RWPE2 (cell line): ENCODE results near the gene TIFAB.

Experiments
- ATAC-seq: fragments of 200-7000 bp; cut with Tn5 transposase; 3 replicates; pipeline ENCODE4 v1.9.1; 2021; ENCODE audit warnings: low read depth
- DNase-seq: peaks from one replicate; pipeline ENCODE4 v3.0.0-alpha.2; 2020; ENCODE audit warnings: low spot score
- H3K27ac ChIP-seq: fragments of 450-650 bp; 2 replicates; pipeline ENCODE4 v1.5.1; 2017; ENCODE audit warnings: mild to moderate bottlenecking; ENCODE audit not compliant: poor library complexity, severe bottlenecking
- H3K27me3 ChIP-seq: fragments of 250-450 bp; sonication (Bioruptor Pico); 2 replicates; pipeline ENCODE4 v1.5.1; 2021; ENCODE audit warnings: mild to moderate bottlenecking, moderate library complexity; ENCODE audit not compliant: insufficient read depth, poor library complexity, severe bottlenecking
- H3K36me3 ChIP-seq: fragments of 250-450 bp; sonication (Bioruptor Pico); 2 replicates; pipeline ENCODE4 v1.5.1; 2020; ENCODE audit warnings: low read depth, mild to moderate bottlenecking, moderate library complexity
- H3K4me1 ChIP-seq: fragments of 250-450 bp; sonication (Bioruptor Pico); 2 replicates; pipeline ENCODE4 v1.5.1; 2021; ENCODE audit warnings: mild to moderate bottlenecking, moderate library complexity; ENCODE audit not compliant: insufficient read depth, poor library complexity, severe bottlenecking
- H3K4me3 ChIP-seq: fragments of 250-450 bp; sonication (Bioruptor Pico); 2 replicates; pipeline ENCODE4 v1.5.1; 2021; ENCODE audit warnings: mild to moderate bottlenecking, moderate library complexity; ENCODE audit not compliant: severe bottlenecking
- H3K9me3 ChIP-seq: fragments of 250-450 bp; sonication (Bioruptor Pico); 2 replicates; pipeline ENCODE4 v1.5.1; 2021; ENCODE audit warnings: mild to moderate bottlenecking, moderate library complexity; ENCODE audit not compliant: severe bottlenecking
- TF ChIP-seq, protein P1 (sequence below): fragments of 450-650 bp; IDR thresholded peaks from one replicate; pipeline ENCODE4 v1.5.1; 2017; ENCODE audit warnings: mild to moderate bottlenecking, moderate library complexity; ENCODE audit not compliant: poor library complexity, severe bottlenecking

TIFAB gene

DNA sequence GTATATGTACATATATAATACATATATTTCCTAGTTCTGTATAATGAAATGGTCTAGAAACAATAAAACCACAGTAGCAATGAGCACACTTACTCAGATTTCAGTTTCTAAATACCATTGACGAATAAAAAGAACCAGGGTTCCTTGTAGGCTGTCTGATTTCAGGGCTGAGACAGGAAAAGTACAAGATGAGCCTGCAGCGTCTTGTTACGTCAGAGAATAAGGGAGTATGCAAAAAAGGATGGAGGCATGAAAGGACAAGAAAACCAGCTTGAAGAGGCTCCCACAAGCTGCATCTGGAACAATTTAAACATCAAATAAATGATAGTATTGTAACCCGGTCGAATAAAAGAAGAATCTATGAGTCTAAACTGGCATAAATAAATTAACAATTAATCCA lies 17.8 kb upstream of the TIFAB start:
- no peaks in the 10 kb centered on the region for H3K36me3 ChIP-seq
- no peaks in the 10 kb centered on the region for H3K9me3 ChIP-seq
- TF ChIP-seq, protein P1, sequence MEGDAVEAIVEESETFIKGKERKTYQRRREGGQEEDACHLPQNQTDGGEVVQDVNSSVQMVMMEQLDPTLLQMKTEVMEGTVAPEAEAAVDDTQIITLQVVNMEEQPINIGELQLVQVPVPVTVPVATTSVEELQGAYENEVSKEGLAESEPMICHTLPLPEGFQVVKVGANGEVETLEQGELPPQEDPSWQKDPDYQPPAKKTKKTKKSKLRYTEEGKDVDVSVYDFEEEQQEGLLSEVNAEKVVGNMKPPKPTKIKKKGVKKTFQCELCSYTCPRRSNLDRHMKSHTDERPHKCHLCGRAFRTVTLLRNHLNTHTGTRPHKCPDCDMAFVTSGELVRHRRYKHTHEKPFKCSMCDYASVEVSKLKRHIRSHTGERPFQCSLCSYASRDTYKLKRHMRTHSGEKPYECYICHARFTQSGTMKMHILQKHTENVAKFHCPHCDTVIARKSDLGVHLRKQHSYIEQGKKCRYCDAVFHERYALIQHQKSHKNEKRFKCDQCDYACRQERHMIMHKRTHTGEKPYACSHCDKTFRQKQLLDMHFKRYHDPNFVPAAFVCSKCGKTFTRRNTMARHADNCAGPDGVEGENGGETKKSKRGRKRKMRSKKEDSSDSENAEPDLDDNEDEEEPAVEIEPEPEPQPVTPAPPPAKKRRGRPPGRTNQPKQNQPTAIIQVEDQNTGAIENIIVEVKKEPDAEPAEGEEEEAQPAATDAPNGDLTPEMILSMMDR = no peak
- no peak for DNase-seq
- no peak overlapping the region for H3K27ac ChIP-seq
- no peaks in the 10 kb centered on the region for H3K4me1 ChIP-seq
- ATAC-seq = no peak
- no peaks in the 10 kb centered on the region for H3K27me3 ChIP-seq
- H3K4me3 ChIP-seq = no peak overlapping the region

DNA sequence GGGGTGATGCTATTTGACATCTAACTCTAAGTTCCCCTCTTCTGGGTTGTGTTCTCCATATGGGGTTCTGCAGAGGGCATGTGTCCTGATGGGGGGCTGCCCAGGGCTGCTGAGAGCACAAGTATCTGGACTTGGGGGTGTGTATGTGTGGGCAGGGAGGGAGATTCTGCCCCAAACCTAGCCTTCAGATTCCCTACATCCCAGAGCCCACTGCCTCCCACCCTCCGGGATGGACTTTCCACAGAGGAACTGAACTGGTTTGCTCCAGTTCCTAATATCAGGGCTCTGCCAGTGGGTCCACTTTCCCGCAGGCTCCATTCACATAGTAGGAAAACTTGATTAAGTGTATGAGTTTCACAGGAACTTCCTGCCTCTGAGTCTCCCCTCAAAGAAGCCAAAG lies 16.4 kb upstream of the TIFAB start:
- ATAC-seq (no peak), DNase-seq (peak; percentile 19)
- Histone ChIP-seq H3K27me3 (no peaks in the 10 kb centered on the region), H3K9me3 (no peaks in the 10 kb centered on the region), H3K4me1 (no peaks in the 10 kb centered on the region), H3K36me3 (no peaks in the 10 kb centered on the region), H3K4me3 (no peak overlapping the region), H3K27ac (no peak overlapping the region)
- TF ChIP-seq, protein P1 = no peak

DNA sequence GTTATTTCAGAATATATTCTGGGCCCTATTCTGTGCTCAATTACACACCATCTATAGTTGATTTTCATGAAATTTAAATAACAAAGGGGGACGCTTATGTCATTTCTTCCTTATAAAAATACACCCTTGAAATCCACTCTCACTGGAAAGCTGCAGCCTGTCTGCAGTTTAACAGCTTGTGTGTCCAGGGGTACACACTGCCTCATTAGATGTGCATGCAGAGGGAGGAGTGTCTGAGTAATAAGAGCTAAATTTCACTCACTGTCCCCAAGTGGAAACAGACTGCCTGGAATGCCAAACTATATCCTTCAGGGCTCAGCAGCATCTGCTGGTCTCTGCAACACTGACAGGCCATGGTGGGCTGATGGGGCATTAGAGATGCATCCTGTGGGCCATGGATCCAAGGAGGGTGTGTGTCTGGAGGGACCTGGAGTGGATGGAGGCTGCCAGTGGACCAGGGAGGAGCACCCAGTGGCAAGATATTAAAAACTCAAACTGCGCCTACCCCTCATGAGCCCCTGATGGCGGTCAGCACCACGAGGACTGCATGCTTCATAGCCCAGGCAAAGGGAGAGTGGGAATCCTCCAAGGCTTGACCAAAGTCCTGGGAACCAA lies 15.8 kb upstream of the TIFAB start:
- ATAC-seq = no peak
- DNase-seq = peak; percentile 19
- Histone ChIP-seq H3K4me3 (no peak overlapping the region), H3K27ac (no peak overlapping the region), H3K4me1 (no peaks in the 10 kb centered on the region), H3K36me3 (no peaks in the 10 kb centered on the region), H3K27me3 (no peaks in the 10 kb centered on the region), H3K9me3 (no peaks in the 10 kb centered on the region)
- TF ChIP-seq, protein P1 = no peak

DNA sequence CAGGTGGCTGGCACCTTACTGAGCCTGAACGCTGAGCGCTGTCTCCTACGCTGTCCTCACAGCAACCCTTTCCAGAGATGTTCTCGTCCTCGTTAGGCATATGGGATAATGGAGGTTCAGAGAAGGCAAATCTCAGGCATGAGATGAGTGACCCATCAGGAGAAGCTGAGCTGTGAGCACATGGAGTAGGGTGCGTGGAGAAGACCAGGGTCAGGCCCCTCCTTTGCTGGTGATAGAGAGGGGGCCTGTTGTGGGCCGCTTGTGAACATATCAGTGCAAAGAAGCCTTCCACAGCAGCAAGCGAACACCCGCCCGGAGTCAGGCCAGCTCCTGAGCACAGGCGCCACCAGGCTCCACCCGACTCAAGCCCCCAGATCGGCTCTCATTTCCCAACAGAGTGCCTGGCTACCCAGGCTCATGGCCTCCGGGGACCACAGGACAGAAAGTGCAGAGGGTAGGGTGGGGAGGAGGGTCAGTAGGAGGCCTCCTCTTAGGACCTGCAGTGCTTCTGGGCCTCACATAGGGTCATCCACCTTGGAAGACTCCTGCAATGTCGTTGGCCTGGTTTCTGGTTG lies 15.0 kb upstream of the TIFAB start:
- no peaks in the 10 kb centered on the region for H3K36me3 ChIP-seq

More for the DNA sequence above, 15.0 kb upstream of the TIFAB start:
- no peaks in the 10 kb centered on the region for H3K27me3 ChIP-seq
- ATAC-seq = no peak
- no peaks in the 10 kb centered on the region for H3K9me3 ChIP-seq
- H3K27ac ChIP-seq = no peak overlapping the region
- no peak overlapping the region for H3K4me3 ChIP-seq
- H3K4me1 ChIP-seq = no peaks in the 10 kb centered on the region
- DNase-seq = peak; percentile 64
- TF ChIP-seq, protein P1 = no peak
